Ectodermal cell (in vitro differentiated cells): ENCODE results near the gene STX18.
"Not testable (repeated sequence)": the region's sequence is repeated elsewhere in the genome, so short reads cannot be mapped to it uniquely, and the experiment has no call there.

Experiments
- H3K27ac ChIP-seq: 2 replicates; pipeline ENCODE4 v1.7.0; 2013; ENCODE audit warnings: mild to moderate bottlenecking, low read depth, low read length; ENCODE audit not compliant: insufficient read depth, poor library complexity, severe bottlenecking
- H3K27me3 ChIP-seq: 2 replicates; pipeline ENCODE4 v1.7.0; 2013; ENCODE audit warnings: mild to moderate bottlenecking, low read length; ENCODE audit not compliant: insufficient read depth, control insufficient read depth, poor library complexity, severe bottlenecking
- H3K36me3 ChIP-seq: one replicate; pipeline ENCODE4 v1.7.0; 2013; ENCODE audit warnings: low read length; ENCODE audit not compliant: control insufficient read depth, insufficient read depth
- H3K4me1 ChIP-seq: one replicate; pipeline ENCODE4 v1.7.0; 2013; ENCODE audit warnings: low read length; ENCODE audit not compliant: control insufficient read depth, insufficient read depth
- H3K4me3 ChIP-seq: 2 replicates; pipeline ENCODE4 v1.7.0; 2013; ENCODE audit warnings: low read depth, low read length, control low read depth; ENCODE audit not compliant: insufficient read depth
- H3K9me3 ChIP-seq: 2 replicates; pipeline ENCODE4 v1.7.0; 2013; ENCODE audit warnings: mild to moderate bottlenecking, low read length, moderate library complexity; ENCODE audit not compliant: control insufficient read depth
- WGBS, 2 experiments: methylation state at CpG; one replicate each; pipeline ENCODE4 v1.1.7; 2013; ENCODE audit warnings: missing lambda C conversion rate in 2 of 2; 5-methylcytosine and 5-hydroxymethylcytosine counted together

The STX18 gene

DNA sequence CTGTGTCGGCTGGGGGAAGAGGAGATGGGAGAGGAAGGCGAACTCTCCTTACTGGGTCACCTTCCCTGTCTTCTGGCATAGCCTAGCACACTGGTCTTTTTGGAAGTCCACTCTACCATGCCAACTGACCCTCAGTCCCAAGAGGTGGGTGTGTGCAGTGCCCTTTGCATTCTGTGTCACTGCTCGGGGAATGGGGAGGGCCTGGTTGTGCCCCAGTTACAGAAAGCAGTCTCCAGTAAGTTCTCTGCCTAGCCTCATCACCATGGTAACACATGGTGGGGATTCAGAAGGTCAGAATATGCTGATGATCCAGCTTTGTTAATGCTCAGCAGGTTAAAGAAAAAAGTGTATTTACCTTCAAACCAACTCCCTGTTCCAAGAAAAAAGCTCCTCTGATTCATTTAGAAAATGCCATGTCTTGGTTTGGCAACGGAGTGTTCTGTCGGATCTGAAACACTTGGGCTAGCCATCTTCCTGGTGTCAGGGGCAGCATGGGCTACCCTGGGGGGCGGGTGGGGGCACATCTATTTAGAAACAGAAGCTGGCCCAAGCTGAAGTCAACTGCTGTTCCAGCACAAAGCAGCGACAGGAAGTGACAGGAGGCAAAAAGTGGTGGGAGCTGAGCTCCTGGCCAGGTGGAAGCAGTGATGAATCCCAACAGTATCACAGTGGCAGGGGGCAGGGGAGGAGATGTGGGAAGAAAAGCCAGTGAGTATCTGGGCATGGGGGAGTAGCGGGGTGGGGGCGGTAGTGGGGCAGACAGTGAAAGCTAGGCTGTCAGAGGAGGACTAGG lies 117.9 kb downstream of the STX18 start:
- Histone ChIP-seq H3K27me3 (no peaks in the 10 kb centered on the region), H3K9me3 (no peaks in the 10 kb centered on the region), H3K4me3 (no peak overlapping the region), H3K4me1 (peaks cover 18% of the 10 kb centered on the region), H3K36me3 (peaks cover 16% of the 10 kb centered on the region), H3K27ac (no peak overlapping the region)
- WGBS, 2 experiments = 66 to 67% methylated on average over 9 of the region's 9 CpGs

DNA sequence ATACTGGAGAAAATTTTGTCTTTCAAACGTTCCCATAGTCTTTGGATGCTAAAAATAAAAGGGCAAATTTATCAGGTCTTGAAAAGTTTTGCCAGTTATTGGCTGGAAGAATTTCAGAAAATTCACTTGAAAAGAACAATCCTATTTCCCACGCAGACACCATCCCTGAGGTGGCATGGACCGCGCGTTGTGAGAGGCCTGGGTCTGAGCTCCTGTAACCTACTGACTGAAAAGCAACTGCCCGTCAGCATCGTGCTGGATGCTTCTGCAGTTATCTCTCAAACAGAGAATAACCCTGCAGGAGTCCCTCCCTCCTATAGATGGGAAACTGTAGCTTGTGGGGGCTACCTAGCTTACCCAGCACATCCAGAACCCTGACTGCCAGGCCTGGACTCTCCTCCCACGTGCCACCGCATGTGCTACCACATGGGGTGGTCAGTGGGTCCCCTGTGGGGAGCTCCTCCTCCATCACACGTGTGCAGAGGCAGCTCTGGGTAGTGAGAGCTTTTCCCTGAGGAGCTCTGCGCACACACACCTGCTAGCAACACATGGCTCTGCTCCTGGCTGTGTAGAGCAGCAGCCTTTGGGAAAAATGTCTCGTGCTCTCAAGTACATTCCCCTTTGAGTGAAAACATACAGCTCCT lies 118.9 kb downstream of the STX18 start:
- Histone ChIP-seq H3K36me3 (peaks cover 16% of the 10 kb centered on the region), H3K27ac (no peak overlapping the region)
- 78 to 82% methylated on average over 12 of the region's 12 CpGs for WGBS, 2 experiments

DNA sequence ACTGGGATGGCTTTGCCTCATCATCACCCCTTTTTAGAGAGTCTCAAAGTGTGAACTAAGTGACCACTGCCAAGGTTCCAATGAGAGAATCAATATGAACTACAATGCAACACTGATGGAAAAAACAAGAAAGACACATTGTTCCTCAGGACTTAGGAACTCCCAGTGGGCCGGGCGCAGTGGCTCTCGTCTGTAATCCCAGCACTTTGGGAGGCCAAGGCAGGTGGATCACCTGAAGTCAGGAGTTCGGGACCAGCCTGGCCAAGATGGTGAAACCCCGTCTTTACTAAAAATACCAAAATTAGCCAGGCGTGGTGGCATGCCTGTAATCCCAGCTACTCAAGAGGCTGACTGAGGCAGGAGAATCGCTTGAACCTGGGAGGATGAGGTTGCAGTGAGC lies 119.7 kb downstream of the STX18 start:
- peaks cover 16% of the 10 kb centered on the region for H3K36me3 ChIP-seq
- 89 to 92% methylated on average over 7 of the region's 7 CpGs for whole genome bisulfite sequencing, 2 experiments
- H3K27me3 ChIP-seq, H3K27ac ChIP-seq, H3K4me3 ChIP-seq, H3K9me3 ChIP-seq: not testable (repeated sequence)
- peaks cover 12% of the 10 kb centered on the region for H3K4me1 ChIP-seq

More for the DNA sequence above, 118.9 kb downstream of the STX18 start:
- Histone ChIP-seq H3K9me3 (no peaks in the 10 kb centered on the region), H3K4me1 (peaks cover 18% of the 10 kb centered on the region), H3K27me3 (no peaks in the 10 kb centered on the region), H3K4me3 (no peak overlapping the region)

DNA sequence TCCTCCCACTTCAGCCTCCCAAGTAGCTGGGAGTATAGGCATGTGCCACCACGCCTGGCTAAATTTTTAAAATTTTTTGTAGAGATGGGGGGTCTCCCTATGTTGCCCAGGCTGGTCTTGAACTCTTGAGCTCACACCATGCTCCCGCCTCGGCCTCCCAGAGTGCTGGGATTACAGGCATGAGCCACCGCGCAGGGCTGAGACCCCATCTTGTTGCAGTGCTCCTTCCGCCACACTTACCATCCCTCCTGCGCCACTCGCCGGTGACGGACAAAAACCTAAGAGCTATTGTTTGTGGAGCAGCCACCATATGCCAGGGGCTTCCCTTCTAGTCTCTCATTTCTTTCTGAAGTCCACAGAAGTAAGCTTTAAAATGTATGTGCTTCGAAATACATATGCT lies 120.5 kb downstream of the STX18 start:
- Histone ChIP-seq H3K36me3 (peaks cover 16% of the 10 kb centered on the region), H3K27ac (no peak overlapping the region), H3K4me1 (peaks cover 8% of the 10 kb centered on the region), H3K4me3 (no peak overlapping the region), H3K27me3 (no peaks in the 10 kb centered on the region), H3K9me3 (no peaks in the 10 kb centered on the region)
- 94% methylated on average over 10 to 11 of the region's 11 CpGs for WGBS, 2 experiments

DNA sequence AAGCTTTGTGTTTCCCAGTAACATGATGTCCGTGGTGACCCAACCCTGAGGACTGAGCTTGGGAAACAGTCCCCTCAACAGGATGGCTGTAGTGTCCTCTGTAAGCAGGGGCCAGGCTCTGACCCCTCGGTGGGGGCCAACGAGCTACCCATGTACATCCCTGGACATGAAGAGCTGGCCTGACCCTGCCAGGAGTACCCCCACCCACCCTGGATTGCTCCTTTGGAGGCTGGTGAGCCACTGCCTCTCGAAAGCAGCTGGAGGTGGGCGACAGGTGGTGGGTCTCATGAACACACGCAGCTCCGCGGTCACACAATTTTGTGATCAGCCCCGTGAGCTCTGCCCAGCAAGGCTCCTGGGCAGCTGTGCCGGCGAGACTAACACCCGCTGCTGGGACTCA lies 121.4 kb downstream of the STX18 start:
- no peak overlapping the region for H3K4me3 ChIP-seq
- H3K27me3 ChIP-seq = no peaks in the 10 kb centered on the region
- WGBS, 2 experiments = 95 to 97% methylated on average over 12 of the region's 12 CpGs
- peaks cover 16% of the 10 kb centered on the region for H3K36me3 ChIP-seq
- peaks cover 8% of the 10 kb centered on the region for H3K4me1 ChIP-seq
- H3K27ac ChIP-seq = no peak overlapping the region
- no peaks in the 10 kb centered on the region for H3K9me3 ChIP-seq

DNA sequence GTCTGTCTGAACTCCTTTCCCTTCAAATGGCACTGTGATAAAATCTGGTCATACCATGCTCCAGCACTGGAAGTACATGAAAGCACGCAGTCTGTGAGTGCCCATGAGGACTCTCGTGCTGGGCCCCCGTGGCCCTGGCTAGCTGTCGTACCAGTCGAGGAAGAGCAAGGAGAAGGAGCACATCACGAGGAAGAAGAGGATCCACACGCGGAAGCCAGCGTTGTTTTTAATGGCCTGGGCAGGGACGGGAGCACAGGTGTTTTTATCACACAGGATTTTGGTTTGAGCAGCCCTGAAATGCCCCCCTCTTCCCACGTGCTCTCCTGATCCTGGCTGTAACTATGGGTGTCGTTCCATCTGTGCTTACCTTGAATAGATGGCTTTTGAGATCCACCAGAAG lies 122.0 kb downstream of the STX18 start:
- Histone ChIP-seq H3K27ac (no peak overlapping the region), H3K4me3 (no peak overlapping the region), H3K36me3 (peaks cover 16% of the 10 kb centered on the region), H3K9me3 (no peaks in the 10 kb centered on the region), H3K4me1 (peaks cover 5% of the 10 kb centered on the region), H3K27me3 (no peaks in the 10 kb centered on the region)
- WGBS, 2 experiments = 94 to 95% methylated on average over 12 of the region's 12 CpGs

DNA sequence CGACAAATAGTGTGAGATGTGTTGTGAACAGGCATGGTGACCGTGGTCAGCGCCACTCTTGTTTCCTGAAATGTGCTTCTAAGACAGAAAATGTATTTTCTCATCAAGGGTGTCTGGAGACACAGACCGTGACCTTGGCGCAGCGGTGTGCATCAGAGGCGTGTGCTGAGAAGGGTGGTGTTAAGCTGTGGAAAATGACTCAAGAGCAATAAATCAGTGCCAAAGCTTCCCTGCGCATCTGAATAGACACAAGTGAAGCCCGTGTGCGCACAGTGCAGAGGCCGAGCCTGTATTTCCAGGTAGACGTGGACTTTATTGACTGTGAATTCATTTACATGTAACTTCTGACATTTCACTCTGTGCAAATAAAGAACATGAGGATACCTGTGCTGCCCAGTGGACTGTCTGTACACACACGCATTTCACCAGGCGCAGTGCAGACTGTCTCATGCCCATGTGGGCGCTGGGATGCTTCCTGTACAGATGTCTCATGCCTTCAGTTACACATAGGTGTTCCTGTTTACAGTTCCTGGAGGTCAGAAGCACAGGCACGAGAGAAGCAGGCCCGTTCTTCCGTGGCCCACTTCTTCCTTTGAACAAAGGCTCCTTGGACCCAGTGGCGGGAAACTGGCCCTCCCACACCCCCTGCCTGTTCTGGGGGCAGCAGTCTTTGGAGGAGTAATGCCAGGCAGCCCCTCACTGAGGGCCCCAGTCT lies 123.0 kb downstream of the STX18 start:
- H3K4me1 ChIP-seq = peaks cover 5% of the 10 kb centered on the region
- H3K27me3 ChIP-seq = no peaks in the 10 kb centered on the region
- H3K27ac ChIP-seq = no peak overlapping the region
- H3K9me3 ChIP-seq = no peaks in the 10 kb centered on the region
- peaks cover 16% of the 10 kb centered on the region for H3K36me3 ChIP-seq
- H3K4me3 ChIP-seq = no peak overlapping the region
- WGBS, 2 experiments = 93% methylated on average over 19 of the region's 19 CpGs

DNA sequence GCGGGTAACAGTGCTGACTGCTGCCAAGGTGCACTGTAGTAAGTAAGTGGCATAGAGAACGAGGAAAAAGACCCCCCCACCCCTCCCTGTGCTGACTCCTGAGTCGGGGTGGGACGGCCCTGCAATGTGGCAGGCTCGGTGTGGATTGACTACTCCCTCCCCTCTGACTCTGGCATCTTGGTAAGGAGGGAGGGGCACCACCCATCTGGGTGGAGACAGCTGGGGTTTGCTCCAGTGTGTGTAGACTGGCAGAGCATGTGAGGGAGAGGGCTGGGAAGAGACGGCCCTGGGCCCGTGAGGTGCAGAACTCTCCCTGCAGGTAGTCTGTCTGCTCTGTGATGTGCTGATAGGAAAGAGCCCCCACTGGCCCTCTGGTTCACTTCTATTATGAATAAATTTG lies 124.0 kb downstream of the STX18 start:
- H3K27ac ChIP-seq = no peak overlapping the region
- H3K36me3 ChIP-seq = peaks cover 16% of the 10 kb centered on the region
- 79 to 82% methylated on average over 5 to 7 of the region's 7 CpGs for WGBS, 2 experiments
- no peaks in the 10 kb centered on the region for H3K9me3 ChIP-seq
- H3K4me3 ChIP-seq = no peak overlapping the region
- no peaks in the 10 kb centered on the region for H3K27me3 ChIP-seq
- H3K4me1 ChIP-seq = no peaks in the 10 kb centered on the region

DNA sequence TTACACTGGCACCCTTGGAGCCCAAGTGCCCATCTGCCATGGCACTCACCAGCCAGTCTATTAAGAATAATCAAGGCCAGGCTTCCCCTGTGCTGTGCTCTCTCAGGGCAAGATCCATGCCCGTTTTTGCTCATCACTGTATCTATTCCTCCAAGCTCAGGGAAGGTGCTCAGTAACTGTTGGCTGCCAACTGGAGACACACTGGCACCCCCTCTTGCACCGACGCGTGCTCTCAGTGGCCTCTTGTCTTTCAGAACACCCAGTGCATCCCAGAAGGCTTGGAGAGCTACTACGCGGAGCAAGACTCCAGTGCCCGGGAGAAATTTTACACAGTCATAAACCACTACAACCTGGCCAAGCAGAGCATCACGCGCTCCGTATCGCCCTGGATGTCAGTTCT lies 124.9 kb downstream of the STX18 start:
- Histone ChIP-seq H3K36me3 (peaks cover 16% of the 10 kb centered on the region), H3K27ac (no peak overlapping the region), H3K9me3 (no peaks in the 10 kb centered on the region), H3K4me3 (no peak overlapping the region), H3K4me1 (no peaks in the 10 kb centered on the region), H3K27me3 (no peaks in the 10 kb centered on the region)
- 93 to 96% methylated on average over 11 of the region's 11 CpGs for WGBS, 2 experiments
